ENCODE data around the gene NPAS3.

GRCh38 chr14:33704481-33704880, 765.8 kb downstream of the NPAS3 start:
- TF ChIP-seq CTCF (IDR thresholded peaks at IDR 0.05) (no peak), POLR2A (IDR thresholded peaks at IDR 0.05) (no peak)
